HG02678 (cell line): ENCODE data around the gene CRLF2.
"Not testable (repeated sequence)": the region's sequence is repeated elsewhere in the genome, so short reads cannot be mapped to it uniquely, and the experiment has no call there.

Source experiments
- ATAC-seq: cut with Tn5 transposase; IDR thresholded peaks from one replicate; pipeline ENCODE4 v1.9.1; 2021; ENCODE audit warnings: mild to moderate bottlenecking, moderate library complexity; ENCODE audit not compliant: unreplicated experiment

The CRLF2 gene

DNA sequence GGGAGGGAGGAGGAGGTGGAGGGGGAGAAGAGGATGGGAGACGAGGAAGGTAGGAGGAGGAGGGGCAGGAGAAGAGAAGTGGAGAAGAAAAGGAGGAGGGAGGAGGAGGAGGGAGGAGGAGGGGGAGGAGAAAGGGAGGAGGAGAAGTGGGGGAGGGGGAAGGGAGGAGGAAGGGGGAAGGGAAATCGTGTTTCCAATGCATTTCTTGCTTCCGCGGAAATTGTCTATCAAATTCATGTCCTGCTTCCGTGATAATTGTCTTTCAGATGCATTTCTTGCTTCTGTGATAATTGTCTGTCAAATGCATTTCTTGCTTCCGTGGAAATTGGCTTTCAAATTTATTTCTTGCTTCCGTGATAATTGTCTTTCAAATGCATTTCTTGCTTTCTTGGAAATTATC, 43.3 kb downstream of the CRLF2 start:
- no peak for ATAC-seq

DNA sequence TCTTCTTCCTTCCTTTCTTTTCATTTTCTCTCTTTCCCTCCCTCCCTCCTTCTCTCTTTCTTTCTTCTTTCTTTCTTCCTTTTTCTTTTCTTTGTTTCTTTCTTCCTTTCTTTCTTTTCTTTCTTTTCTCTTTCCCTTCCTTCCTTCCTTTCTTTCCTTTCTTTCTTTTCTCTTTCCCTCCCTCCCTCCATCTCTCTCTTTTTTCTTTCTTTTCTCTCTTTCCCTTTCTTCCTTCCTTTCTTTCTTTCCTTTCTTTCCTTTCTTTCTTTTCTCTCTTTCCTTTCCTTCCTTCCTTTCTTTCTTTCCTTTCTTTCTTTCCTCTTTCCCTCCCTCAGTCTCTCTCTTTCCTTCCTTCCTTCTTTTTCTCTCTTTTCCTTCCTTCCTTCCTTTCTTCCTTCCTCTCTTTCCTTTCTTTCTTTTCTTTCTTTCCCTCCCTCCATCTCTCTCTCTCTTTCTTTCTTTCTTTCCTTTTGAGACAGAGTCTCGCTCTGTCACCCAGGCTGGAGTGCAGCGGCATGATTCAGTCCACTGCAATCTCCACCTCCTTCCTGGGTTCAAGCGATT, 44.4 kb downstream of the CRLF2 start:
- ATAC-seq = no peak

DNA sequence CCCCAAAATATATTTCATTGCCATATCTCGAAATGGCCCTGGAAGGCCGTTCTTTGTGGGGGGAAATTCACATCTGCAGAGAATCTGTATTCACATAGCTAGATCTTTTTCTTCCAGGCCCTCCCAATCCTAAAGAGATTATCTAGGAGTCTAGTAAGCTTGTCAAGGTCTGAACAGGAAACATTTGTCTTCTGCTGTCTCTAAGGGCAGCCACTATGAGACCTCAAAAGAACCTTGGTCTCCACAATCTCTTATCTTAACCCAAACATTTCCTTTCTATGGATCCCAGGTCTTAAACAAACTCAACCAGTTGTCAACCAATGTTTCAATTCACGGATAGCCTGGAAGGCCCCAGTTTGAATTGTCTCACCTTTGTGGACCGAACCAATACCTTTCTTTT, 45.0 kb downstream of the CRLF2 start:
- ATAC-seq = no peak

DNA sequence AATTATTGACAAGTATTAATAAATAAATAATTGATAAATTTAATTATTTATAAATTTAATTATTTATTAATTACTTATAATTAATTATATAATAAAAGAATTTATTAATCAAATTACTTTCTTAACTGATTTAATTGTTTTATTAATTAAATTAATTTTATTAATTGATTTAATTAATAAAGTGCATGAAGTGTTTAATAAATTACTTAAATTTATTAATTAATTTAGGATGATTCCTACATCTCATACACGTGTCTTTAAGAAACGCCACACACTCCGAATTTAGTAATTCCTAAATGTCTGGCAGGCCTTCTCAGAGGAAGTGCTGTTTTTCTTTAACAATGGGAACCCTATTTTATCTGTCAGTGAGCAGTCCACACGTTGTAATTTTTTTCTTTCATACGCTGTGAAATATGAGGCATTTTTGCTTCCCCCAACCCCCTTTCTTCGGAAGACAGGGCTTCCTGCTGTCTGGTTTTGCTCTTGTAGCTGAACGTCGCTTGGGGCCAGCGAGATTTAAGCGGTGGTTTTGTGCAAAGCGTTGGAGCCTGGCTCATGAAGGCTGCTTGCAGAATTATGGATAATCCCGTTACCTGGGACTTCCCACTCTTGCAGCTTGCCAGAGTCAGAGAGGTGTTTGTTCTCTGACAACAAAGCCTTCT, 46.8 kb downstream of the CRLF2 start:
- no peak for ATAC-seq

DNA sequence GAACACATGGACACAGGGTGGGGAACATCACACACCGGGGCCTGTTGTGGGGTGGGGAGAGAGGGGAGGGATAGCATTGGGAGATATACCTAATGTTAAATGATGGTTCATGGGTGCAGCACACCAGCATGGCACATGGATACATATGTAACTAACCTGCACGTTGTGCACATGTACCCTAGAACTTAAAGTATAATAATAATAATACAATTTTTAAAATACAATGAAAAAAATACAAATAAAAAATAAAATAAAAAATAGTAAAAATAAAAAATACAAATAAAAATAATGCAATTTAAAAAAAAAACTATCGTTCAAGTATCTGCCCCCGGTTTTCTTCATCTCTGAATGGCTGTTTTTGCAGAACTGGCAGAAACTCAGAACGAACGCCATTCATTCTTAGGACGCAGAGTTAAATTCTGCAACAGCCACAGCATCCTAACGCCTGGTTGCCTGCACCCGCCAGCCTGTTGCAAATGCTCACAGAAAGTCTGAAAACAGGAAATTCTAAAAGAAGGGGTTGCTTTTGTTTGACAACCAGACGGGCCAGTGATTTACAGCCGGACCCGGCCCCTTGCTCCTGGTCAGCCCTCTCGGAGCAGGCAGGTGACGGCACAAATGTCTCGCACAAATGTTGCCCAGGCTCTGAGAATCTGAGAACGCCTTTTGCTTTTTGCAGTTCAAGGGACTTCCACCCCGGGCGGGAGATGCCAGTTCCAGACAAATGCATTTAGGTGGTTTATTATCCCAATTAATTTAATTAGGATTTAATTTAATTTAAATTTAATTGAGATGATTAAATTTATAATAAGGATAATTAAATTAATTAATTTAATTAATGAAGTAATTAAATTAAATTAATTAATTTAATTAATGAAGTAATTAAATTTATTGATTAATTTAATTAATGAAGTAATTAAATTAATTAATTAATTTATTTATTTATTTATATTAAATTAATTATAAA, 47.8 kb downstream of the CRLF2 start:
- ATAC-seq = no peak

DNA sequence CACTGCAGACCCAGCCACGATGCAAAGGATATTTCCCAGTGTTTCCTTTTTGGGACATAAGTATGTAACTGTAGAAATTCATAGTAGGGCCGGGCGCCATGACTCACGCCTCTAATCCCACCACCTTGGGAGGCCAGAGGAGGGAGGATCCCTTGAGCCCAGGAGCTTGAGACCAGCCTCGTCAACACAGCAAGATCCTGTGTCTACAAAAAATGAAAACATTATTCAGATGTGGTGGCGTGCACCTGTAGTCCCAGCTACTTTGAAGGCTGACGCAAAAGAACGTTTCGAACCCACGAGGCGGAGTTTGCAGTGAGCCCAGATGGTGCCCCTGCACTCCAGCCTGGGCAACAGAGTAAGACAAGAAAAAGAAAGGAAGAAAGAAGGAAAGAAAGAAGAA, 49.2 kb downstream of the CRLF2 start:
- ATAC-seq = no peak

DNA sequence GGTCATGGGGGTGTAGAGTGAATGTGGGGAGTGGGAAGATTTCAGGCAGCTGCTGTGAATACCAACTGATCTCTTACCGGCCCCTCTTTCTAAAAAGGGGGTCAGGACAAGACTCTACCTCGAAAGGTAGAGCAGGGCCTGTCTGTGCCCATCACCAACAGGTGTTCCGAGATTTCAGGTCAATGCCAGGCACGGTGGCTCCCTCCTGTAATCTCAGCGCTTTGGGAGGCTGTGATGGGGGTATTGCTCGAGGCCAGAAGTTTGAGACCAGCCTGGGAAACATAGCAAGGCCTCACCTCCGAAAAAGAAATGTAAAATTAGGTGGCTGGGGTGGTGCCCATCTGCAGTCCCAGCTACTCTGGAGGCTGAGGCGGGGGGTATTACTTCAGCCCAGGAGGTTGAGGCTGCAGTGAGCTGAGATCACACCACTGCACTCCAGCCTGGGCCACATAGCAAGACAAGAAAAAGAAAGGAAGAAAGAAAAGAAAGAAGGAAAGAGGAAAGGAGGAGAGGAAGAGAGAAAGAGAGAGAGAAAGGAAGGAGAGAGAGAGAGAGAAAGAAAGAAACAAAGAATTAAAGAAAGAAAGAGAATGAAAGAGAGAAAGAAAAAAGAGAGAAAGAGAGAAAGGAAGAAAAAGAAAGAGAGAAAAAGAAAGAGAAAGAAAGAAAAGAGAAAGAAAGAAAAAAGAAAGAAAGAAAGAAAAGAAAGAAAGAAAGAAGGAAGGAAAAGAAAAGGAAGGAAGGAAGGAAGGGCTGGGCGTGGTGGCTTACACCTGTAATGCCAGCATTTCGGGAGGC, 50.1 kb downstream of the CRLF2 start:
- no peak for ATAC-seq

DNA sequence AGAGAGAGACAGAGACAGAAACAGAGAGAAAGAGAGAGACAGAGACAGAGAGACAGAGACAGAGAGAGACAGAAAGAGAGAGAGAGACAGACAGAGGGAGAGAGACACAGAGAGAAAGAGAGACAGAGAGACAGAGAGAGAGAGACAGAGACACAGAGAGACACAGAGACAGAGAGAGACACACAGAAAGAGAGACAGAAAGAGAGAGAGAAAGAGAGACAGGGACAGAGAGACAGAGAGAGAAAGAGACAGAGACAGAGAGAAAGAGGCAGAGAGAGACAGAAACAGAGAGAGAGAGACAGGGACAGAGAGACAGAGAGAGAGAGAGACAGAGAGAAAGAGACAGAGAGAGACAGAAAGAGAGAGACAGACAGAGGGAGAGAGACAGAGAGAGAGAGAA, 52.9 kb downstream of the CRLF2 start:
- no peak for ATAC-seq

DNA sequence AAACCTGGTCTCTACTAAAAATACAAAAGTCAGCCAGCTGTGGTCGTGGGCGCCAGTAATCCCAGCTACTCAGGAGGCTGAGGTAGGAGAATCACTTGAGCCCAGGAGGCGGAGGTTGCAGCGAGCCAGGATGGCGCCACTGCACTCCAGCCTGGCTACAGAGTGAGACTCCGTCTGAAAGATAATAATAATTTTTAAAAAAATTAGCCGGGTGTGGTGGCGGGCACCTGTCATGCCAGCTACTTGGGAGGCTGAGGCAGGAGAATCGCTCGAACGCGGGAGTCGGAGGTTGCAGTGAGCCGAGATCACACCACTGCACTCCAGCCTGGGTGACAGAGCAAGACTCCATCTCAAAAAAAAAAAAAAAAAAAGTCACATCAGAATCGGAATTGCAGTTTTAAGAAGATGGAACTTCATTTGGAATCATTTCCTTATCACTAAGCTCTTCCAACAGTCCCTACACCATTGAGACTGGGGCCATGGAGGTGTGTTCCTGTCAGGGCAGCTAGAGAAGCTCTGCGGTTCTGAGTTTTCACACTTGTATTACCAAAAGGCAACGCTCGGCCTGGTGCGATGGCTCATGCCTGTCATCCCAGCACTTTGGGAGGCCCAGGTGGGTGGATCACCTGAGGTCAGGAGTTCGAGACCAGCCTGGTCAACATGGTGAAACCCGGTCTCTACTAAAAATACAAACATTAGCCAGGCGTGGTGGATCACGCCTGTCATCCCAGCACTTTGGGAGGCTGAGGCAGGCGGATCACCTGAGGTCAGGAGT, 55.6 kb downstream of the CRLF2 start:
- ATAC-seq = not testable (repeated sequence)

DNA sequence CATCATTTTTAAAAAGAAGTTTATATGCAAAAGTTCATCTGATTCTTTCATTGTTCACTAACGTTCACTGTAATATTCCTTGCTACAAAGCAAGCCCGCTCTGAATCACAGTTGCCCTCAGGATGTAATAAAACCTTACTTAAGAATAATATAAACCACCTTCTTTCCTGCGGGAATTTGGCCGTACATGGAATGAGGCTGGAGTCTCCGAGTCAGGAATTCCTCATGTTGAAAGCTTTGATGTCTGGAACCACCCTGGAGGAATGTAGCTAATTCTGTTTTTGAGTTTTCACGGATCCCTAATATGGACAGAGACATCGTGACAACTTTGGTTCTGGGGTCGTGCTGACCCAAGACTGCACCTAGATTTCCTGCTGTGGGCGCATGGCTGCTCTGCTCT, 58.5 kb downstream of the CRLF2 start:
- no peak for ATAC-seq

DNA sequence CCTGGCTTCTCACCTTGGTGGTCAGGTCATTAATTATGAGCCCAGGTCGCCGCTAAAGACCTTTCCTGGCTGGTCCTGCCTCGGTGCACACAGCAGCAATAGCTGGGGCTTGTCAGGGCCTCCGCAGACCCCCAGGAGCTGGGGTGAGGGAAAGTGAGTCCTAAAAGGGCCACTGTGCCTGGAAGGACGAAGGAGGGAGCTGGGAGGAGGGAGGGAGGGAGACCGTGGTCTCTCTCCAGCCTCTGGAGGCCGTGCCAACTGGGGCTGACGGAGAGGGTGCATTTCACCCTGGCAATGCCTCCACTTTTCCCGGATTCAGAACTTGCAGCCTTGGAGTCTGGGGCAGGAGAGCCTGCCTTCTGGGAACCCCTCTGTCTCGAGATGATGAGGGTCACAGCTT, 60.4 kb downstream of the CRLF2 start:
- no peak for ATAC-seq

DNA sequence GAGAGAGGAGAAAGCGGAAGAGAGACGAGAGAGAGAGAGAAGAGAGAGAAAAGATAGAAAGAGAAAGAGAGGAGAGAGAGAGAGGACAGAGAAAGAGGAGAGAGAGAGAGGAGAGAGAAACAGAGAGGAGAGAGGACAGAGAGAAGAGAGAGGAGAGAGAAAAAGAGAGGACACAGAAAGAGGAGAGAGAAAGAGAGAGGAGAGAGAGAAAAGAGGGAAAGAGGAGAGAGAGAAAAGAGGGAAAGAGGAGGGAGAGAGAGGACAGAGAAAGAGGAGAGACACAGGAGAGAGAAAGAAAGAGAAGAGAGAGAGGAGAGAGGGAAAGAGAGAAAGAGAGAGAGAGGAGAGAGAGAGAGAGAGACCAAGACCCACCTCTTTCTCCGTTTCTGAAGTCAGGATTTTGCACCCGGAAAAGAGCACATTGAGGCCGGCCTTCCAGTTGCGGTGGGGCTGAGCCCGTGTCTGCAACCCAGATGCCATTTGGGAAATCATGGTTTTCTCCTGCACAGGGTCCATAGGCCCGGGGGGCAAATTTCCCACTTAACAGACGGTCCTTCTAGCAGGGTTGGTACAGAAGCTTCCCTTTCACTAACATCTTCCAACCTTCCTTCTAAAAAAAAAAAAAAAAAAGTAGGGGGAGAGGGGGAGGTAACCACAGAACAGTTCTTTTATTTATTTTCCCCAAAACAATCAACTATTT, 60.9 kb downstream of the CRLF2 start:
- ATAC-seq = no peak

DNA sequence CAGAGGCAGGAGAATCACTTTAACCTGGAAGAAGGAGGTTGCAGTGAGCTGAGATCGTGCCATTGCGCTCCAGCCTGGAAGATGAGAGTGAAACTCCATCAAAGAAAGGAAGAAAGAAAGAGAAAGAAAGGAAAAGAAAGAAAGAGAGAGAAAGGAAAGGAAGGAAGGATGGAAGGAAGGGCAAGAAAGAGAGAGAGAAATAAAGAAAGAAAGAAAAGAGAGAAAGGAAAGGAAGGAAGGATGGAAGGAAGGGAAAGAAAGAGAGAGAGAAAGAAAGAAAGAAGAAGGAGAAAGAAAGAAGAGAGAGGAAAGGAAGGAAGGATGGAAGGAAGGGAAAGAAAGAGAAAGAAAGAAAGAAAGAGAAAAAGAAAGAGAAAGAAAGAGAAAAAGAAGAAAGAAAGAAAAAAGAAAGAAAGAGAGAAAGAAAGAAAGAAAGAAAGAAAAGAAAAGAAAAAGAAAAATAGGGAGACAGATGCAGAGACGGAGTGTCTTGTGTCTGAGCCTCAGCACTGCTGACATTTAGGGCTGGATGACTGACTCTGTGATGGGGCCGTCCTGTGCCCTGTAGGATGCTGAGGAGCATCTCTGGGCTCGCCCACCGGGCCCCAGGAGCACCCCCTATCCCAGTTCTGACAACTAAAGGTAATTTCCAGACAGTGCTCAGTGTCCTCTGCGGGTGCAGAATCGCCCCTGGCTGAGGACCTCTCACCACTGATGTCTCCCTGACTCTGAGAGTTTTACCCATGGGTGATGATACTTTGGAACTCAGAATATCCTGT, 61.7 kb downstream of the CRLF2 start:
- ATAC-seq = no peak

DNA sequence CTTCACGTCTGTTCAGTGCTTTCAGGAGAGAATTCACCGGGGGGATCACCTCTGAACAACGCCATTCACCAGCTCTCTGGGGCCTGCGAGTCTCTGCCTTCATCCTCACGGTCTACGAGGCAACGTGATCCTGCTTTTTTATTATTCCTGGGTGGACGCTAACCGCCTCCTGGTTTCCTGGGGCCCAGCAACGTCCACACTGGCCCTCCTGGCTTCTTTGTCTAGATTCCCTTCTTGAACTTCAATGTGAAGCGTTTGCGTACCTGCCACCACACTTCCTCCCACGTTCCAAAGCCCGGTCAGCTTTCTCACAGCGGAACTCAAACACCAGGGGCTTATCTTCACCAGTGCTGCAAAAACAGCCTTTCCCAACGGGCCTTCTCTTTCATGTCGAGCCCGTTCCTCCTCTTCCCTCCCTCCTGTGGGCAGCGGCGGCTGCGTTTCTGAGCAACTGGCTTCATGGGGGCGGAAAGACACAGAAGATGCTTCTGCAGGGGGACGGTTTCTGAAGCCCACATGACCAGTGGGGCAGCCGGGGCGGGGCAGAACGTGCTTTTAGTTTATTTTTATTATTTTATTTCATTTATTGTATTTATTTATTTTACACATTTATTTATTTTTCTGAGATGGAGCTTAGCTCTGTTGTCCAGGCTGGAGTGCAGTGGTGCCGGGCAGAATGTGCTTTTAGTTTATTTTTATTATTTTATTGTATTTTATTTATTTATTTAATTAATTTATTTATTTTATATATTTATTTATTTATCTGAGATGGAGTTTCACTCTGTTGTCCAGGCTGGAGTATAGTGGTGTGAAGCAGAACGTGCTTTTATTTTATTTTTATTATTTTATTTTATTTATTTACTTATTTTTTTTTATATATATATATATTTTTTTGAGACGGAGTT, 64.6 kb downstream of the CRLF2 start:
- ATAC-seq = no peak

DNA sequence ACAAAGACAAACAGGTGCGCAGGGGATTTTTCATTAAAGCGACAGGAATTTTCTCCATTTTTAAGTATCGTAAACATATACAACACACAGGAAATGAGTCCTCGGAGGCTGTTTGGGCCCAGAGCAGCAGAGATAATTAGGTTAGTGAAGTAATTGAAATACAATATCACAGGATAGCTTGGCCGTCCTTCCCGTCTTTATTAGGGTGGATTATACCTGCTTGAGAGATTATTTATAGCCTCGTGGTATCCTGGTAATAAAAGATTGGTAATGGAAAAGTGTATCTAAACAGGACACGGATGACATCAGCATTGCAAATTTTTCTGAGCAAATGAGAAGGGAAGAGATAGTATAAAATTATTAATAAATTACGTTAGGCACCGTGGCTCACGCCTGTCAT, 68.2 kb downstream of the CRLF2 start:
- ATAC-seq = no peak
